ENCODE results near the gene DUSP11.
A peak's percentile ranks its signal among the peaks of the same experiment; 100 is the strongest.

DNA sequence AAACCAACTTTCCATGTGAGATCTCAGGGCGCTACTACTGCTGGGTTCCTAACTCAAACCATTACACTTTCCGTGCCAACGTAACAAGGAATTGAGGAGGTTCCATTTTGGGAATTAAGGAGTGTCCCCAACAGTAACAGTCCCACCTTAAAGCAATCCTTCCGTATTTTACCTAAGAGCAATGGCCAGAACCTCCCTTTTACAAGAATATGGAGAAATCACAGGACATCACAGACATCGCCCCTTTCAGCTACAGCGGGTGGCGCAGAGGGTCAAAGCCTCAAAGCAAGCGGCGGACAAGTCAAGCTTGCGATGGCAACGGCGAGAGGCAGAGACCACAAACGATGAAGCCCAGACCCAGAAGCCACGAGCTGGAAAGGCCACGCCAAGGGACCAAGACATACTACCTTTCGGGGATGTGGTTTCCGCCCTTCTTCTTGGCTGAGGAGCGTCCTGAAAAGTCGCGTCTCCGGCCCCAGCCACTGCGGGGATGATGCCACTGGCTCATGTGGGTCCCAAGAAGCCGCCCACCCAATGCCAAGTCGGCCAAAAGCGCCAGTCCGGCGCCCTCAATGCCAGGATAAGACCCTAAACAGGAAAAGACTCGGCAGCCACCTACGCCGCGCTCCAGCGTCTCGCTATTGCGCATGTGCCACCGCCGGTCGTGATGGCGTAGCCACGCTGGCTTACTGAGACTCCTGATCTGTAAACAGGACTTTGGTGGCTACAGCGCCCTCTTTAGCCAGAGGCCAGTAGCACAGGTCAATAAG is at the start of gene DUSP11:
- TF ChIP-seq ZNF274 (IDR thresholded peaks at IDR 0.05; ENCODE audit: borderline replicate concordance, low read depth, low read length) (no peak), MTA3 (IDR thresholded peaks at IDR 0.05; ENCODE audit: borderline replicate concordance) (peak; percentile 60; the same call in 1 of the 2 replicates), NR3C1 (CRISPR knock-in tag; IDR thresholded peaks at IDR 0.05) (no peak)
- TF ChIP-seq, protein P1, sequence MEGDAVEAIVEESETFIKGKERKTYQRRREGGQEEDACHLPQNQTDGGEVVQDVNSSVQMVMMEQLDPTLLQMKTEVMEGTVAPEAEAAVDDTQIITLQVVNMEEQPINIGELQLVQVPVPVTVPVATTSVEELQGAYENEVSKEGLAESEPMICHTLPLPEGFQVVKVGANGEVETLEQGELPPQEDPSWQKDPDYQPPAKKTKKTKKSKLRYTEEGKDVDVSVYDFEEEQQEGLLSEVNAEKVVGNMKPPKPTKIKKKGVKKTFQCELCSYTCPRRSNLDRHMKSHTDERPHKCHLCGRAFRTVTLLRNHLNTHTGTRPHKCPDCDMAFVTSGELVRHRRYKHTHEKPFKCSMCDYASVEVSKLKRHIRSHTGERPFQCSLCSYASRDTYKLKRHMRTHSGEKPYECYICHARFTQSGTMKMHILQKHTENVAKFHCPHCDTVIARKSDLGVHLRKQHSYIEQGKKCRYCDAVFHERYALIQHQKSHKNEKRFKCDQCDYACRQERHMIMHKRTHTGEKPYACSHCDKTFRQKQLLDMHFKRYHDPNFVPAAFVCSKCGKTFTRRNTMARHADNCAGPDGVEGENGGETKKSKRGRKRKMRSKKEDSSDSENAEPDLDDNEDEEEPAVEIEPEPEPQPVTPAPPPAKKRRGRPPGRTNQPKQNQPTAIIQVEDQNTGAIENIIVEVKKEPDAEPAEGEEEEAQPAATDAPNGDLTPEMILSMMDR (IDR thresholded peaks at IDR 0.05 in 2 of 3, conservative IDR thresholded peaks at IDR 0.05 in 1 of 3; ENCODE audit: insufficient read depth in 2 of 3, low read depth in 1 of 3, low read length in 3 of 3), result peak; percentile 87 to 98 (median 96)
